Gastroesophageal sphincter (tissue), 4 donors: ENCODE measurements around the gene SLC25A44. TPM values are rescaled to one million over a fixed set of nuclear protein-coding genes. Genes with fewer than 3 reads are reported as not detected.
A peak's percentile ranks its signal among the peaks of the same experiment; 100 is the strongest.

ENCODE experiments used
- ATAC-seq: fragments of 150-250 bp; one replicate; pipeline ENCODE4 v1.9.1; 2016; ENCODE audit warnings: mild to moderate bottlenecking, moderate library complexity
- H3K27ac ChIP-seq, 4 donors: fragments of 200-600 bp; sonication (generic) in 3 of 4; 1 replicate in 3 of 4; 2 replicates in 1 of 4; pipeline ENCODE4 v1.5.1; 2016 to 2019
- H3K27me3 ChIP-seq: fragments of 200-600 bp; sonication (generic); one replicate; pipeline ENCODE4 v1.5.1; 2019
- H3K36me3 ChIP-seq, 2 donors: fragments of 200-600 bp; sonication (generic); one replicate each; pipeline ENCODE4 v1.5.1; 2019; ENCODE audit warnings: control low read depth in 1 of 2
- H3K4me1 ChIP-seq, 3 donors: fragments of 200-600 bp; sonication (generic); 1 replicate in 2 of 3; 2 replicates in 1 of 3; pipeline ENCODE4 v1.5.1; 2016 to 2019; ENCODE audit warnings: control low read depth in 2 of 3
- H3K4me3 ChIP-seq, 2 donors: fragments of 200-600 bp; sonication (generic); one replicate each; pipeline ENCODE4 v1.5.1; 2019; ENCODE audit warnings: mild to moderate bottlenecking in 1 of 2, moderate library complexity in 1 of 2
- H3K9me3 ChIP-seq, 3 donors: fragments of 200-600 bp; sonication (generic); one replicate each; pipeline ENCODE4 v1.5.1; 2017 to 2019; ENCODE audit warnings: control low read depth in 2 of 3
- EP300 ChIP-seq: sonication (generic); formaldehyde crosslinking; IDR thresholded peaks from one replicate; pipeline ENCODE4 v1.6.1; 2017; ENCODE audit warnings: antibody characterized with exemption, mild to moderate bottlenecking
- POLR2A ChIP-seq, 2 donors: fragments of 450-650 bp; IDR thresholded peaks; one replicate each; pipeline ENCODE4 v1.6.1; 2017; ENCODE audit warnings: antibody characterized with exemption in 2 of 2, mild to moderate bottlenecking in 2 of 2, moderate library complexity in 1 of 2
- POLR2AphosphoS5 ChIP-seq: sonication (generic); formaldehyde crosslinking; IDR thresholded peaks from one replicate; pipeline ENCODE4 v1.6.1; 2017; ENCODE audit warnings: antibody characterized with exemption
- WGBS, 2 donors: methylation state at CpG; one replicate each; pipeline ENCODE4 v1.1.5; 2018; ENCODE audit warnings: low coverage in 1 of 2; 5-methylcytosine and 5-hydroxymethylcytosine counted together
- total RNA-seq, 4 donors: library from RNA; depleted of rRNA; stranded (reverse); fragments of >200 nt; gene quantifications; one replicate each; pipeline ENCODE4 v1.1.0, GENCODE V29; 2016
- TF ChIP-seq, protein P1 (sequence below), 4 experiments: fragments of 200-600 bp in 2 of 4; fragments of 450-650 bp in 2 of 4; sonication (generic) in 1 of 4; IDR thresholded peaks; one replicate each; pipeline ENCODE4 v1.5.1; 2017 to 2019; ENCODE audit warnings: antibody characterized with exemption in 4 of 4, mild to moderate bottlenecking in 2 of 4, moderate library complexity in 2 of 4

Gene SLC25A44, protein sequence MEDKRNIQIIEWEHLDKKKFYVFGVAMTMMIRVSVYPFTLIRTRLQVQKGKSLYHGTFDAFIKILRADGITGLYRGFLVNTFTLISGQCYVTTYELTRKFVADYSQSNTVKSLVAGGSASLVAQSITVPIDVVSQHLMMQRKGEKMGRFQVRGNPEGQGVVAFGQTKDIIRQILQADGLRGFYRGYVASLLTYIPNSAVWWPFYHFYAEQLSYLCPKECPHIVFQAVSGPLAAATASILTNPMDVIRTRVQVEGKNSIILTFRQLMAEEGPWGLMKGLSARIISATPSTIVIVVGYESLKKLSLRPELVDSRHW
- 10 to 100 TPM in 3 of 4 donors, 1 to 10 TPM in 1; 9.4 to 17.0 (median 12.7) TPM for total RNA-seq

- H3K36me3 ChIP-seq: peaks cover 0 to 12% of the 10 kb centered on the region in 2 donors
- peak within 1 kb of the TSS; percentile 35 to 87 (median 86) for H3K27ac ChIP-seq
- H3K4me1 ChIP-seq: peaks cover 0 to 42% (median 11%) of the 10 kb centered on the region in 3 donors
- peak within 1 kb of the TSS; percentile 52 to 92 for H3K4me3 ChIP-seq
- no peaks in the 10 kb centered on the region for H3K27me3 ChIP-seq
- 11 to 16% methylated on average over 15 to 28 of the region's 59 CpGs for WGBS, 2 donors
- TF ChIP-seq, protein P1, sequence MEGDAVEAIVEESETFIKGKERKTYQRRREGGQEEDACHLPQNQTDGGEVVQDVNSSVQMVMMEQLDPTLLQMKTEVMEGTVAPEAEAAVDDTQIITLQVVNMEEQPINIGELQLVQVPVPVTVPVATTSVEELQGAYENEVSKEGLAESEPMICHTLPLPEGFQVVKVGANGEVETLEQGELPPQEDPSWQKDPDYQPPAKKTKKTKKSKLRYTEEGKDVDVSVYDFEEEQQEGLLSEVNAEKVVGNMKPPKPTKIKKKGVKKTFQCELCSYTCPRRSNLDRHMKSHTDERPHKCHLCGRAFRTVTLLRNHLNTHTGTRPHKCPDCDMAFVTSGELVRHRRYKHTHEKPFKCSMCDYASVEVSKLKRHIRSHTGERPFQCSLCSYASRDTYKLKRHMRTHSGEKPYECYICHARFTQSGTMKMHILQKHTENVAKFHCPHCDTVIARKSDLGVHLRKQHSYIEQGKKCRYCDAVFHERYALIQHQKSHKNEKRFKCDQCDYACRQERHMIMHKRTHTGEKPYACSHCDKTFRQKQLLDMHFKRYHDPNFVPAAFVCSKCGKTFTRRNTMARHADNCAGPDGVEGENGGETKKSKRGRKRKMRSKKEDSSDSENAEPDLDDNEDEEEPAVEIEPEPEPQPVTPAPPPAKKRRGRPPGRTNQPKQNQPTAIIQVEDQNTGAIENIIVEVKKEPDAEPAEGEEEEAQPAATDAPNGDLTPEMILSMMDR (IDR thresholded peaks at IDR 0.05): peak in 3 of 4 experiments; percentile 53 to 62 (median 59)
- TF ChIP-seq EP300 (no peak), POLR2AphosphoS5 (peak; percentile 70), POLR2A (IDR thresholded peaks at IDR 0.05) (peak; percentile 51 to 63)
- peak; percentile 100 for ATAC-seq
- no peaks in the 10 kb centered on the region for H3K9me3 ChIP-seq
Observed at GRCh38 chr1:156193488-156194299, at the start of gene SLC25A44. TSS of gene SLC25A44 (plus strand) at chr1:156194104. CDS start at chr1:156199848, 5,744 bp downstream.

GRCh38 chr1:156144742-156145141, 49.2 kb upstream of the SLC25A44 start:
- 44 to 54% methylated on average over 4 to 5 of the region's 5 CpGs for WGBS, 2 donors
- no peak for ATAC-seq
- peaks cover 10 to 64% (median 24%) of the 10 kb centered on the region in 3 donors for H3K4me1 ChIP-seq

DNA sequence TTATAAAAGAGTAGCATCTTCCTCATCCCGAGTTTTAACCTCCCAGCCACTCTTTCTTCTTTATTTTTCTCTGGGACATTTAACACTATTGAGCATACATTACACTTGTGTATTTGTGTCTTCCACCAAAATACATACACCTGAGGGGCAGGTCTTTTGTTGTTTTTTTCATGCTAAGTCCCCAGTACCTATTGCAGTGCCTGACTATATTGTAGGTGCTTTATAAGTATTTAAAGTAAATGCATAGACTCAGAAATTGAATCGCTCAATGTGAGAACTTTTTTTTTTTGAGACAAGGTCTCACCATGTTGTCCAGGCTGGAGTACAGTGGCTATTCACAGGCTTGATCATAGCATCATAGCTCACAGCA, 48.3 kb upstream of the SLC25A44 start:
- no peak overlapping the region for H3K27ac ChIP-seq
- no peaks in the 10 kb centered on the region for H3K9me3 ChIP-seq
- WGBS, 2 donors: 36 to 69% methylated on average over 2 of the region's 2 CpGs
- no peak for ATAC-seq
- peaks cover 15% of the 10 kb centered on the region for H3K27me3 ChIP-seq
- H3K4me3 ChIP-seq: no peak overlapping the region
- H3K36me3 ChIP-seq: no peaks in the 10 kb centered on the region
- peaks cover 10 to 55% (median 24%) of the 10 kb centered on the region in 3 donors for H3K4me1 ChIP-seq
- TF ChIP-seq, protein P1 (IDR thresholded peaks at IDR 0.05): no peak
- no peak for TF ChIP-seq EP300
- TF ChIP-seq POLR2A (IDR thresholded peaks at IDR 0.05): no peak

More at GRCh38 chr1:156144742-156145141, 49.2 kb upstream of the SLC25A44 start:
- H3K4me3 ChIP-seq: no peak overlapping the region
- H3K27ac ChIP-seq: peak overlapping the region in 2 of 4 donors; percentile 39 to 76
- peaks cover 0 to 3% of the 10 kb centered on the region in 2 donors for H3K36me3 ChIP-seq
- no peaks in the 10 kb centered on the region for H3K9me3 ChIP-seq
- H3K27me3 ChIP-seq: peaks cover 6% of the 10 kb centered on the region
- TF ChIP-seq POLR2AphosphoS5: peak; percentile 6
- TF ChIP-seq, protein P1 (IDR thresholded peaks at IDR 0.05): no peak

GRCh38 chr1:156146020-156146768, 47.7 kb upstream of the SLC25A44 start:
- 1 to 13% methylated on average over 4 to 12 of the region's 13 CpGs for WGBS, 2 donors
- no peak overlapping the region for H3K4me3 ChIP-seq

More at GRCh38 chr1:156146020-156146768, 47.7 kb upstream of the SLC25A44 start:
- Histone ChIP-seq H3K27me3 (peaks cover 20% of the 10 kb centered on the region), H3K9me3 (no peaks in the 10 kb centered on the region), H3K36me3 (no peaks in the 10 kb centered on the region), H3K4me1 (peaks cover 7 to 49% (median 21%) of the 10 kb centered on the region in 3 donors), H3K27ac (peak overlapping the region in 1 of 4 donors; percentile 3)
- ATAC-seq: peak; percentile 54
- TF ChIP-seq POLR2AphosphoS5 (peak; percentile 25), EP300 (no peak)
- TF ChIP-seq, protein P1 (IDR thresholded peaks at IDR 0.05): peak in 3 of 4 experiments; percentile 76 to 83 (median 81)
